Measurements from ENCODE around the gene NT5DC1.

NT5DC1 gene

DNA sequence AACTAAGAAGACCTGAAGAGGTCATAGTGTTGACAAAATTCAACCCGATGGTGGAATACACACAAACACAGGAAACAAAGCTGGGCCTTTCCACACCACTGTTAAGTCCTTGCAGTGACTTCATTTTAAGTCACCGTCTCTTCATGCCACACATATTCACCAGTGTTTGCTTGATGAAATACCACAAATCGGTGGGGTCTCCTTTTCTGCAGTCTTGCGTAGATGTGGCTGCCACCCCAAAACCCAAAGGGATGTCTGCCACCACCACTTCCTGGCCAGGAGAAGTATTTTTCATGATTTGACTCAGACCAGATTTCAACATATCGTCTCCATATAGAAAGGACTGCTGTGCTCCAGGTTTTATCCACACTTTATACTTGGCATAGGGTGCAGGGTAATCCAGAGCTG lies 36.3 kb downstream of the NT5DC1 start:
- H3K27ac ChIP-seq (ENCODE audit: low read depth, low read length), result no peak overlapping the region
- no peak overlapping the region for H3K9ac ChIP-seq (ENCODE audit: low read depth, low read length)
- H3K9me3 ChIP-seq (ENCODE audit: control insufficient read depth, insufficient read depth, low read length), result no peaks in the 10 kb centered on the region
- H3K4me1 ChIP-seq (ENCODE audit: control insufficient read depth, insufficient read depth, low read length), result peaks cover 25% of the 10 kb centered on the region
- H3K36me3 ChIP-seq (ENCODE audit: control insufficient read depth, insufficient read depth, low read length), result no peaks in the 10 kb centered on the region
- H3K27me3 ChIP-seq (ENCODE audit: control insufficient read depth, insufficient read depth, low read length), result no peaks in the 10 kb centered on the region
- H3K4me3 ChIP-seq (ENCODE audit: low read depth, low read length), result no peak overlapping the region

DNA sequence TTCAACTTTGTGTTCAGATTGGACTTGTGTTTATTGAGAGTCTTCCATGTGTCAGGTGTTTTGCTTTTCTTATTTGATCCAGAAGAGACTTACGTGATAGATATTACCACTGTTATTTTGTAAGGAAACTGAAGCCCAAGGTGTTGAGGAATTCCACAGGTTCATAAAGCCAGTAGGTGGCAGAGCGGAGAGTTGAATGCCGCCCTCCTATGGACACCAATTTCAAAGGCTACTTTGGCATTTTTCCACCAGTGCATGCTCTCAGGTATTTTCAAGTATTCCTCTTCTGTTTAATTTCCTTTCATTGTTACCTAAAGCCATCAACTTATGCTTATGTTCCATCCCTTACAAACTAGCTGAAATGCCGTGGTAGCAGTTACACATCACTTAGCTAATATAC lies 39.3 kb downstream of the NT5DC1 start:
- H3K9me3 ChIP-seq (ENCODE audit: control insufficient read depth, insufficient read depth, low read length), result no peaks in the 10 kb centered on the region
- peaks cover 3% of the 10 kb centered on the region; the same call in 1 of the 2 replicates for H3K4me1 ChIP-seq (ENCODE audit: control insufficient read depth, insufficient read depth, low read length)
- H3K4me3 ChIP-seq (ENCODE audit: low read depth, low read length), result no peak overlapping the region
- no peak overlapping the region for H3K27ac ChIP-seq (ENCODE audit: low read depth, low read length)
- H3K36me3 ChIP-seq (ENCODE audit: control insufficient read depth, insufficient read depth, low read length), result no peaks in the 10 kb centered on the region
- H3K27me3 ChIP-seq (ENCODE audit: control insufficient read depth, insufficient read depth, low read length), result no peaks in the 10 kb centered on the region
- H3K9ac ChIP-seq (ENCODE audit: low read depth, low read length), result no peak overlapping the region

DNA sequence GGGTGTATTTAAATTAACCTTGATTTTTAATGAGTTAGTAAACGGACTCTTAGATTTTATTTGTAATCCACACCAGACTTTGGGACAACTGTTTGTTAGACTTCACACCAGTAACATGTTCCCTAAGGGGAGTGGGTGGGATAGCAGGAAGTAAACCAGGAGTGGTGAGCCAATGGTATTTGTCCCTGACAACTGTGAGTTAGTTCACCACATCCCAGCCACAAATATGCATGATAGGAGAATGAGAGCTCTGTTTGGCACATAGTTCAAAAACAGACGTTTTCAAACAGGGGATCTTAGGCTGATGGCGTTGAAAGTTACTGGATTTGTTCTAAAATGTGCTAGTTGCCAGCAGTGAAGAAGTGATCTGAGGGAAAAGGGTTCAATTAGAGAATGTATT lies 44.0 kb downstream of the NT5DC1 start:
- H3K9me3 ChIP-seq (ENCODE audit: control insufficient read depth, insufficient read depth, low read length), result no peaks in the 10 kb centered on the region
- no peaks in the 10 kb centered on the region for H3K27me3 ChIP-seq (ENCODE audit: control insufficient read depth, insufficient read depth, low read length)
- H3K9ac ChIP-seq (ENCODE audit: low read depth, low read length), result no peak overlapping the region
- no peak overlapping the region for H3K4me3 ChIP-seq (ENCODE audit: low read depth, low read length)
- H3K4me1 ChIP-seq (ENCODE audit: control insufficient read depth, insufficient read depth, low read length), result peaks cover 2% of the 10 kb centered on the region; the same call in 1 of the 2 replicates
- H3K36me3 ChIP-seq (ENCODE audit: control insufficient read depth, insufficient read depth, low read length), result no peaks in the 10 kb centered on the region
- H3K27ac ChIP-seq (ENCODE audit: low read depth, low read length), result peak overlapping the region; percentile 1

DNA sequence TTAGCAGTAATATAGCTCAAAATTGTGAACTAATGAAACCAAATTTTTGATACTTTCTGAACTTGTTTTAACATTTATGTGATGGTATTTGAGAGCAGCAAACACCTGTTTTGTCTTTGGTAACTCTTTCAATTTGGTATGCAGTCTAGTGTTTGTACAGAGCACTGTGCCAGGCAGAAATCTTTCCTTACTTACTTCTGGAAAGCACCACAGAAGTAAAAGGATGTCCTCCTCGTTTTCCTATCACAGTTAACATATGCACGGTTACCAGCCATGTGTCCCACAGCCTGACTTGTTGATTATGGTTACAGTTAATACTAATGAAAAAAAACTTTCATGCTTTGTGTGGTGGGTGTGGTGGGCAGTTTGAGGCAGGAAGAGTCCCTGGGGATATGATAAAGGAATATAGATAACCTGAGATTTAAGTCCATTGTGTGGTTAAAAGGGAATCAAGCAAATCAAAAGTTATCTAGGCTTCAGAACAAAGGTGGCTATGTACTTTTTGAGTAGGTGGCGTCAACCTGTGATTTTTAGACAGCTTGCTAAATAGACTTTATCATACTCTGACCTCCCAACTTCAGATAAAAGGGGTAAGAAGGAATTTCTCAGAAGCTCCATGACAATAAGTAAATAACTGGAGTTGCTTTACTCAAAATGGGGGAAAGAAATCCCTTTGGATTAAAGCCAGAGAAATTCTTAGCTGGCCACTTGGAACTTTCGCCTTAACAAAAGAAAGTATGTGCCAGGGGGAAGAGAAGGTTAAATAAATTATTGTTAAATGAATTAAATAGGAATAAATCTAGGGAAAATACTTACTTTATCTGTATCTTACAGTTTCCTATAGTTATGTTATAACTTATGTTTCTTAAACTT lies 45.4 kb downstream of the NT5DC1 start:
- Histone ChIP-seq H3K9me3 (ENCODE audit: control insufficient read depth, insufficient read depth, low read length) (no peaks in the 10 kb centered on the region), H3K4me3 (ENCODE audit: low read depth, low read length) (no peak overlapping the region), H3K9ac (ENCODE audit: low read depth, low read length) (no peak overlapping the region), H3K36me3 (ENCODE audit: control insufficient read depth, insufficient read depth, low read length) (no peaks in the 10 kb centered on the region), H3K4me1 (ENCODE audit: control insufficient read depth, insufficient read depth, low read length) (no peaks in the 10 kb centered on the region; the same call in 1 of the 2 replicates), H3K27ac (ENCODE audit: low read depth, low read length) (peak overlapping the region; percentile 46), H3K27me3 (ENCODE audit: control insufficient read depth, insufficient read depth, low read length) (no peaks in the 10 kb centered on the region)

DNA sequence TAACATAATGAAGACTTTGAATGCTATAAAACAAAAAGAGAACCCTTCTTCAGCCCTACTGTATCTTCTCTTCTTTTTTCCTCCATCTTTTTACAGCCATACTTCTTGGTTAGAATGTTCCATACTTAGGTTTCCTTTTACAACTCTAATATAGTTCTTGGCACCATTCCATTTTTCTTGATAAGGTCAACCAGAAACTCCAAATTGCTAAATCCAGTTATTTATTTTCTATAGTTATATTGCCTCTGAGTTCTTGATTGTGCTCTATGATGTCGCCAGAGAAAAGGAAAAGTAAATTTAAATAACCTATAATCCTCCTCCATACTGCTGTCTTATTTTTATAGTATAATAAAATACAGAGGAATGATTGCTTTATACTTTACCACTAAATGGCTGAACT lies 52.0 kb downstream of the NT5DC1 start:
- H3K27ac ChIP-seq (ENCODE audit: low read depth, low read length), result peak overlapping the region; percentile 2

DNA sequence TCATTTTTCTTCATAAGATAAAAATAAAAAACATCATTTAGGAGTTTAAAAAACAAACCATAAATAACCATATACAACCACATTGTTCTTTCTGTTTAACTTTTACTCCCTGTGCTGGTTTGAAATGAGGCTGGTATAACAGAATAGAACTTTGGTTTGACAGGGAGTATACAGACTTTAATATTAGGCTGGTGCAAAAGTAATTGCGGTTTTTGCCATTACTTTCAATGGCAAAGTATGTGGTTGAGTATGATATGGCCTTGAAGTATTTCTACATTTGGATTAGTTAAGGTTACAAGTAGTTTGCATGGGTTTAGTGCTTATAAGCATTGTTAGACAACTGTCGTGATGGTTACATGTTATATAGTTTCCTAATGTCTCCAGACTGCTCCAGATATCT lies 54.2 kb downstream of the NT5DC1 start:
- peaks cover 24% of the 10 kb centered on the region for H3K4me1 ChIP-seq (ENCODE audit: control insufficient read depth, insufficient read depth, low read length)
- no peaks in the 10 kb centered on the region for H3K9me3 ChIP-seq (ENCODE audit: control insufficient read depth, insufficient read depth, low read length)
- no peaks in the 10 kb centered on the region for H3K36me3 ChIP-seq (ENCODE audit: control insufficient read depth, insufficient read depth, low read length)
- no peaks in the 10 kb centered on the region for H3K27me3 ChIP-seq (ENCODE audit: control insufficient read depth, insufficient read depth, low read length)
- H3K9ac ChIP-seq (ENCODE audit: low read depth, low read length), result no peak overlapping the region
- no peak overlapping the region for H3K27ac ChIP-seq (ENCODE audit: low read depth, low read length)
- H3K4me3 ChIP-seq (ENCODE audit: low read depth, low read length), result no peak overlapping the region

More for the DNA sequence above, 52.0 kb downstream of the NT5DC1 start:
- no peak overlapping the region for H3K9ac ChIP-seq (ENCODE audit: low read depth, low read length)
- H3K36me3 ChIP-seq (ENCODE audit: control insufficient read depth, insufficient read depth, low read length), result no peaks in the 10 kb centered on the region
- no peaks in the 10 kb centered on the region for H3K27me3 ChIP-seq (ENCODE audit: control insufficient read depth, insufficient read depth, low read length)
- peaks cover 6% of the 10 kb centered on the region; the same call in 1 of the 2 replicates for H3K4me1 ChIP-seq (ENCODE audit: control insufficient read depth, insufficient read depth, low read length)
- H3K9me3 ChIP-seq (ENCODE audit: control insufficient read depth, insufficient read depth, low read length), result no peaks in the 10 kb centered on the region
- no peak overlapping the region for H3K4me3 ChIP-seq (ENCODE audit: low read depth, low read length)

DNA sequence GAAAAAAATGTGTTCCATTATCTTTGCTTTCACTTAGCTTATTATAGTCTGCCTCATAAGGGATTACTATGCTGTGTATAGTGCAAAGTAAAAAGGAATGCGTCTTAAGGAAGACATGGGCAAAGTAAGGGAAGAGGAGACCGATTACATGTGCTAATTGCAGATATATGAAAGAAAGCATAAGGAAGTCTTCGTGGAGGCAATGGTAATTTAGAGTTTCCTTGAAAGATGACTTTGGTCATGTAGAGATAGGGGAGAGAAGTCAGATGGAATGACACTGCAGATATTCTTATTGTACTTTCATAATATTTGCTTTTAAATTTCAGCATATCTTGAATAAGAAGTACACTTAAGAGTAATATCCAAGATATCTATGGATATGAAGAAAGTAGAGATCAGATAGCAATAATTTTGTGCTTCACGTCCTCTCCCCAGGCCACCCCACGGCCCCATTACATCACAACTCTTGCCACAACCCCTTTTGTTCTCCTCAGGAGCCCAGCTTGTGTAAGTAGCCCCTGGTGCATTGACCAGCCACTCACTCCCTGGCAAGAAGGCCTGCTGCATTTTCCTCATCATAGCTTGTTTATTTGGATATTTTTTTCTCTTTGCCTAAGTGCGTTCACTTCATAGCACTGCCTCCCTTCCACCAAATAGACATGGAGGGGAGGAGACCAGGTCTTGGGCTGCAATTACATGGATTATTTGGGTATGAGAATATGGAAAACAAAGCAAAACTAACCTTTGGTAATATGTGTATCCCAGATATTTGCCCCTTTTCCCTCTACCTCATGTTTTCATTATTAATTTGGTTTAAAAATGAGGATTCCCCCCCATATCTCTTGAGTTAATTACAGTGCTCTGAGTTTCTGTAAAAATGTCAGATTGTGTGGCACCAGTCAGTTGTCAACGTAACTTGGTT lies 56.0 kb downstream of the NT5DC1 start:
- H3K27ac ChIP-seq (ENCODE audit: low read depth, low read length), result no peak overlapping the region
- H3K9ac ChIP-seq (ENCODE audit: low read depth, low read length), result no peak overlapping the region
- no peaks in the 10 kb centered on the region for H3K27me3 ChIP-seq (ENCODE audit: control insufficient read depth, insufficient read depth, low read length)
- no peak overlapping the region for H3K4me3 ChIP-seq (ENCODE audit: low read depth, low read length)
- peaks cover 24% of the 10 kb centered on the region for H3K4me1 ChIP-seq (ENCODE audit: control insufficient read depth, insufficient read depth, low read length)
- H3K36me3 ChIP-seq (ENCODE audit: control insufficient read depth, insufficient read depth, low read length), result no peaks in the 10 kb centered on the region
- no peaks in the 10 kb centered on the region for H3K9me3 ChIP-seq (ENCODE audit: control insufficient read depth, insufficient read depth, low read length)

DNA sequence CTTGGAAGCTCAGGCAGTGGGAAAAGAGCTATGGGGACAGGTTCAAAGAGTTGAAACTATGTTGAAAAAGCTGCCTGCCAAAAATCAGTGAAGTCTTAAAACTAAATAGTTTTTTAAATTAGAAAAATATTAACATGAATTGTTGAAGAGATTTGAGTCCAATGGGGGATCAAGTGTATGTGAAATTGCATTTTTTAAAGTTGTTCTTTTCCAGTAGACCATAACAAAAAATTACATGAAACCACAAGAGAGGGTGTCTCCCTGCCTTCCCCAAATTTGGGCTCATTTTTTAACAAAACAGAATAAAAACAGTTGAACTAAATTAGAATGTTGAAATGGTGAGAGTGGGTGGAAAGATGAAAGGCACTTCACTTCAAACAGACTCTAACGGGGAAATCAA lies 56.7 kb downstream of the NT5DC1 start:
- Histone ChIP-seq H3K4me3 (ENCODE audit: low read depth, low read length) (no peak overlapping the region), H3K9ac (ENCODE audit: low read depth, low read length) (no peak overlapping the region), H3K9me3 (ENCODE audit: control insufficient read depth, insufficient read depth, low read length) (no peaks in the 10 kb centered on the region), H3K27me3 (ENCODE audit: control insufficient read depth, insufficient read depth, low read length) (no peaks in the 10 kb centered on the region), H3K27ac (ENCODE audit: low read depth, low read length) (no peak overlapping the region), H3K36me3 (ENCODE audit: control insufficient read depth, insufficient read depth, low read length) (no peaks in the 10 kb centered on the region), H3K4me1 (ENCODE audit: control insufficient read depth, insufficient read depth, low read length) (peaks cover 19% of the 10 kb centered on the region)

DNA sequence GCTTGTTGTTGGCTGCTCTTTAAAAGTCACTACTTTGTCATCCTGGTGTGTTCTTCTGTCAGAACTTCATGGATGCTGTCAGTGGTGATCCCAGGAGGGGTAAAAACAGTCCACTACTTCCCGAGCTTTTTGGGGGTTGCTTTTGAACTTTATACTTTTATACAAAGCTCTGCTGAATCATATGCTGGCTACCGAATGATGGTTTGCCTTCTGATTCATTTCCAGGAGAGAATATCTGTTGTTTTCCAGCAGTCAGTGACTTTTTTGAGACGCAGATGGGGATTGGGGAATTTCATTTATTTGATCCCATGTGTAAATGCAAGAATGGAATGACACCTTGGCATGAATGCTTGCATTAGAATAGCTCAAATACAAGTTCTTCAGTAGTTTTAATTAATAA lies 58.0 kb downstream of the NT5DC1 start:
- H3K4me3 ChIP-seq (ENCODE audit: low read depth, low read length), result no peak overlapping the region
- H3K9me3 ChIP-seq (ENCODE audit: control insufficient read depth, insufficient read depth, low read length), result no peaks in the 10 kb centered on the region
- H3K9ac ChIP-seq (ENCODE audit: low read depth, low read length), result no peak overlapping the region
- no peaks in the 10 kb centered on the region for H3K36me3 ChIP-seq (ENCODE audit: control insufficient read depth, insufficient read depth, low read length)
- peaks cover 19% of the 10 kb centered on the region for H3K4me1 ChIP-seq (ENCODE audit: control insufficient read depth, insufficient read depth, low read length)
- H3K27ac ChIP-seq (ENCODE audit: low read depth, low read length), result peak overlapping the region; percentile 40
- no peaks in the 10 kb centered on the region for H3K27me3 ChIP-seq (ENCODE audit: control insufficient read depth, insufficient read depth, low read length)

DNA sequence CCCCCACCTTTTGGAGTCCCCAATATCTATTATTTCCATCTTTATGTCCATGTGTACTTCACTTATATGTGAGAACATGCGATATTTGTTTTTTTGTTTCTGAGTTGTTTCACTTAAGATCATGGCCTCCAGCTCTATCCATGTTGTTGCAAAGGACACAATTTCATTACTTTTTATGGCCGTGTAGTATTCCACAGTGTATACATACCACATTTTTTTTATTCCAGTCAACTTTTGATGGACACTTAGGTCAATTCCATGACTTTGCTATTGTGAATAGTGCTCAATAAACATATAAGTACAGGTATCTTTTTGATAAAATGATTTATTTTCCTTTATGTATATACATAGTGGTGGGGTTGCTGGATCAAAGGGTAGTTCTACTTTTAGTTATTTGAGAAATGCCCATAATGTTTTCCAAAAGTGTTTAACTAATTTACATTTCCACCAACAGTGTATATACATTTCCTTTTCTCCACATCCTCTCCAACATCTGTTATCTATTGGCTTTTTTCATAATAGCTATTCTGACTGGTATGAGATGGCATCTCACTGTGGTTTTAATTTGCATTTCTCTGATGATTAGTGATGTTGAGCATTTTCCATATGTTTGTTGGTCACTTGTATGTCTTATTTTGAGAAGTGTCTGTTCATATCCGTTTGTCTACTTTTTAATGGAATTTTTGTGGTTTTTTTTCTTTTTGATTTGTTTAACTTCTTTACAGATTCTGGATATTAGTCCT lies 59.3 kb downstream of the NT5DC1 start:
- no peak overlapping the region for H3K27ac ChIP-seq (ENCODE audit: low read depth, low read length)
- H3K4me1 ChIP-seq (ENCODE audit: control insufficient read depth, insufficient read depth, low read length), result peaks cover 19% of the 10 kb centered on the region
- no peaks in the 10 kb centered on the region for H3K9me3 ChIP-seq (ENCODE audit: control insufficient read depth, insufficient read depth, low read length)
- no peaks in the 10 kb centered on the region for H3K27me3 ChIP-seq (ENCODE audit: control insufficient read depth, insufficient read depth, low read length)
- H3K36me3 ChIP-seq (ENCODE audit: control insufficient read depth, insufficient read depth, low read length), result no peaks in the 10 kb centered on the region
- no peak overlapping the region for H3K4me3 ChIP-seq (ENCODE audit: low read depth, low read length)
- no peak overlapping the region for H3K9ac ChIP-seq (ENCODE audit: low read depth, low read length)

Measured in HUES48 (cell line).